IMR-90 (cell line): ENCODE results near the gene RDH11. TPM values are rescaled to one million over a fixed set of nuclear protein-coding genes. Genes with fewer than 3 reads are reported as not detected.

ENCODE experiments used
- ATAC-seq: fragments of 200-7000 bp; cut with Tn5 transposase; 2 replicates; pipeline ENCODE4 v1.9.1; 2020; ENCODE audit warnings: low read depth, mild to moderate bottlenecking, moderate library complexity
- BruUV-seq: library from RNA; stranded (reverse); fragments of 400-500 nt; replicated peaks from 2 replicates; lab custom pipeline; 2021; lab: Mats Ljungman, UMichigan
- CTCF ChIA-PET: fragments of 300-600 bp; formaldehyde crosslinking; extraction: SDS; loops from one replicate; lab custom pipeline; 2021; ENCODE audit warnings: antibody characterized with exemption; lab: Yijun Ruan, JAX
- POLR2A ChIA-PET: fragments of 300-600 bp; sonication (Branson Sonifier 250); formaldehyde crosslinking; loops from one replicate; lab custom pipeline; 2022; ENCODE audit warnings: antibody characterized with exemption; ENCODE audit not compliant: unreplicated experiment; lab: Charles Lee
- DNase-seq: peaks from one replicate; pipeline ENCODE4 v3.0.0; 2013
- H2AFZ ChIP-seq: replicated peaks from 2 replicates; pipeline ENCODE3; 2013; ENCODE audit warnings: low read length, mild to moderate bottlenecking; ENCODE audit not compliant: poor library complexity
- H2AK5ac ChIP-seq: 2 replicates; pipeline ENCODE4 v1.6.1; 2013; ENCODE audit warnings: low read depth, low read length, inconsistent platforms
- H2AK9ac ChIP-seq: replicated peaks from 2 replicates; pipeline ENCODE3; 2013; ENCODE audit warnings: mild to moderate bottlenecking, low read depth, low read length, moderate library complexity; ENCODE audit not compliant: poor library complexity
- H2BK120ac ChIP-seq: 2 replicates; pipeline ENCODE4 v1.6.1; 2013; ENCODE audit warnings: low read depth, low read length, inconsistent platforms
- H2BK15ac ChIP-seq: 3 replicates; pipeline ENCODE4 v1.6.1; 2013; ENCODE audit warnings: low read depth, low read length, inconsistent platforms
- H2BK20ac ChIP-seq: 2 replicates; pipeline ENCODE4 v1.6.1; 2013; ENCODE audit warnings: low read depth, mild to moderate bottlenecking, inconsistent platforms, low read length, moderate library complexity
- H2BK5ac ChIP-seq: 2 replicates; pipeline ENCODE4 v1.6.1; 2013; ENCODE audit warnings: mild to moderate bottlenecking, low read depth, low read length, inconsistent platforms; ENCODE audit not compliant: poor library complexity, severe bottlenecking
- H3K14ac ChIP-seq: replicated peaks from 2 replicates; pipeline ENCODE4 v1.6.1; 2013; ENCODE audit warnings: low read depth, low read length, inconsistent platforms
- H3K18ac ChIP-seq: 2 replicates; pipeline ENCODE4 v1.6.1; 2013; ENCODE audit warnings: low read depth, low read length, control low read depth
- H3K23ac ChIP-seq: 2 replicates; pipeline ENCODE4 v1.6.1; 2013; ENCODE audit warnings: low read depth, low read length, inconsistent platforms
- H3K27ac ChIP-seq: 2 replicates; pipeline ENCODE4 v1.5.1; 2013; ENCODE audit warnings: mild to moderate bottlenecking, control low read depth, low read length; ENCODE audit not compliant: insufficient read depth
- H3K27me3 ChIP-seq: 2 replicates; pipeline ENCODE4 v1.6.1; 2013; ENCODE audit warnings: low read length; ENCODE audit not compliant: control insufficient read depth, insufficient read depth
- H3K36me3 ChIP-seq: 2 replicates; pipeline ENCODE4 v1.6.1; 2013; ENCODE audit warnings: low read length, mixed read lengths; ENCODE audit not compliant: control insufficient read depth, insufficient read depth
- H3K4ac ChIP-seq: 2 replicates; pipeline ENCODE4 v1.6.1; 2013; ENCODE audit warnings: low read depth, low read length, inconsistent platforms
- H3K4me1 ChIP-seq: 2 replicates; pipeline ENCODE4 v1.6.1; 2013; ENCODE audit warnings: low read length, mixed read lengths; ENCODE audit not compliant: control insufficient read depth, insufficient read depth
- H3K4me2 ChIP-seq: 2 replicates; pipeline ENCODE4 v1.6.1; 2013; ENCODE audit warnings: low read depth, mild to moderate bottlenecking, control low read depth, low read length, moderate library complexity
- H3K4me3 ChIP-seq: 2 replicates; pipeline ENCODE4 v1.5.1; 2013; ENCODE audit warnings: low read depth, mild to moderate bottlenecking, control low read depth, low read length, moderate library complexity; ENCODE audit not compliant: insufficient read depth
- H3K56ac ChIP-seq: 2 replicates; pipeline ENCODE4 v1.6.1; 2013; ENCODE audit warnings: low read length, inconsistent platforms; ENCODE audit not compliant: insufficient read depth; ENCODE audit errors: extremely low read depth
- H3K79me1 ChIP-seq, 2 experiments: 2 replicates each; pipeline ENCODE4 v1.6.1; 2013; ENCODE audit warnings: low read length in 2 of 2, inconsistent platforms in 1 of 2, low read depth in 1 of 2
- H3K9ac ChIP-seq: 2 replicates; pipeline ENCODE4 v1.6.1; 2013; ENCODE audit warnings: low read depth, low read length, control low read depth
- H3K9me1 ChIP-seq: 2 replicates; pipeline ENCODE4 v1.6.1; 2013; ENCODE audit warnings: low read length, inconsistent platforms; ENCODE audit not compliant: insufficient read depth
- H3K9me3 ChIP-seq: 2 replicates; pipeline ENCODE4 v1.6.1; 2013; ENCODE audit warnings: low read length; ENCODE audit not compliant: control insufficient read depth, insufficient read depth
- H4K20me1 ChIP-seq: 2 replicates; pipeline ENCODE4 v1.6.1; 2013; ENCODE audit warnings: low read length, inconsistent platforms; ENCODE audit not compliant: insufficient read depth
- H4K5ac ChIP-seq: 2 replicates; pipeline ENCODE4 v1.6.1; 2013; ENCODE audit warnings: mild to moderate bottlenecking, low read depth, low read length, control low read depth
- H4K8ac ChIP-seq, 2 experiments: 2 replicates each; pipeline ENCODE4 v1.6.1; 2013; ENCODE audit warnings: low read depth in 2 of 2, low read length in 2 of 2, control low read depth in 1 of 2, inconsistent platforms in 1 of 2
- H4K91ac ChIP-seq: 2 replicates; pipeline ENCODE4 v1.6.1; 2013; ENCODE audit warnings: low read depth, low read length, inconsistent platforms; ENCODE audit not compliant: insufficient read depth
- MXI1 ChIP-seq: IDR thresholded peaks from 2 replicates; pipeline ENCODE4 v1.6.1; 2012; ENCODE audit warnings: low read depth, mild to moderate bottlenecking, low read length, moderate library complexity, borderline replicate concordance
- SMC3 ChIP-seq: fragments of 150-350 bp; IDR thresholded peaks from 2 replicates; pipeline ENCODE4 v1.6.1; 2016; ENCODE audit warnings: low read depth, mild to moderate bottlenecking, antibody characterized with exemption, low read length, moderate library complexity
- WGBS, 2 experiments: methylation state at CpG; one replicate each; pipeline versions ENCODE4 v1.1.5 to v1.1.7; 2013; ENCODE audit warnings: missing lambda C conversion rate in 2 of 2; ENCODE audit not compliant: insufficient read length in 1 of 2; ENCODE audit errors: extremely low coverage in 2 of 2; 5-methylcytosine and 5-hydroxymethylcytosine counted together
- dilution Hi-C: fragments of 300-500 bp; cut with HindIII; formaldehyde crosslinking; loops from one replicate; pipeline ENCODE4 v1.14.3; 2018; ENCODE audit warnings: low sequenced_read_pairs; ENCODE audit not compliant: unreplicated experiment
- in situ Hi-C: fragments of 300-500 bp; cut with MboI; formaldehyde crosslinking; loops from 3 replicates; pipeline ENCODE4 v1.14.3; 2019; ENCODE audit warnings: low sequenced_read_pairs, inconsistent platforms, mixed read lengths
- intact Hi-C: fragments of 100-400 bp; cut with micrococcal nuclease; formaldehyde crosslinking; loops from 2 replicates; pipeline ENCODE4 v1.10.0; 2022
- polyA plus RNA-seq, 3 experiments: library from polyadenylated mRNA; depleted of rRNA; stranded (reverse); fragments of >200 nt; gene quantifications; 2 replicates each; pipeline ENCODE4 v1.2.3, GENCODE V29; 2012; ENCODE audit warnings: low replicate concordance in 1 of 3
- total RNA-seq: library from RNA; depleted of rRNA; stranded (reverse); fragments of >200 nt; gene quantifications from 2 replicates; pipeline ENCODE4 v1.2.3, GENCODE V29; 2012
- TF ChIP-seq, protein P1 (sequence below): fragments of 150-350 bp; IDR thresholded peaks from 2 replicates; pipeline ENCODE4 v1.6.1; 2016; ENCODE audit warnings: low read depth, mild to moderate bottlenecking, low read length, moderate library complexity, borderline replicate concordance
- TF ChIP-seq, protein P2 (sequence below): conservative IDR thresholded peaks from 2 replicates; pipeline ENCODE4 v1.5.1; 2012; ENCODE audit warnings: mild to moderate bottlenecking, low read depth, low read length, improper control_type of control experiment

The RDH11 gene
- total and polyA plus RNA-seq, 2 of the 4 experiments (the other 2 are of a cell fraction) = 77.3 to 149 TPM

GRCh38 chr14:67674139-67674479 is 21.5 kb downstream of the RDH11 start:
- Histone ChIP-seq H3K4me3 (peak overlapping the region; percentile 78), H3K14ac (no peak overlapping the region; the same call in 1 of the 2 replicates), H3K4ac (no peak overlapping the region), H3K9me1 (peaks cover 12% of the 10 kb centered on the region), H2BK5ac (peak overlapping the region; percentile 50), H3K18ac (no peak overlapping the region), H2BK120ac (no peak overlapping the region), H3K79me1 (peaks cover 24 to 66% of the 10 kb centered on the region in 2 experiments), H4K91ac (peak overlapping the region; percentile 56; the same call in 1 of the 2 replicates), H3K4me2 (peak overlapping the region; percentile 92), H3K56ac (0 out of 2 replicates have a peak overlapping the region, but pooled peaks have one; percentile 7), H2BK15ac (no peak overlapping the region), H3K9me3 (no peaks in the 10 kb centered on the region), H3K23ac (no peak overlapping the region), H3K9ac (peak overlapping the region; percentile 87), H3K27ac (peak overlapping the region; percentile 97), H3K27me3 (no peaks in the 10 kb centered on the region), H4K20me1 (peaks cover 29% of the 10 kb centered on the region), H3K4me1 (peaks cover 3% of the 10 kb centered on the region; the same call in 1 of the 2 replicates), H2BK20ac (no peak overlapping the region), H2AK5ac (no peak overlapping the region), H4K8ac (peak overlapping the region; percentile 76 to 85; a peak in 2 of 4 replicates), H3K36me3 (peaks cover 7% of the 10 kb centered on the region), H2AK9ac (peak overlapping the region; percentile 70), H4K5ac (peak overlapping the region; percentile 13; the same call in 1 of the 2 replicates), H2AFZ (peak overlapping the region; percentile 100)
- no TSS peak for BruUV-seq
- CTCF ChIA-PET = interaction anchor here (1.1 kb wide), 2 partner anchors 10 to 31 kb away, joined by 4 to 7 read pairs; no protein-coding TSS in a partner anchor
- dilution Hi-C loops = no loop called here
- WGBS, 2 experiments = 0% methylated on average over 4 of the region's 25 CpGs; no CpG with 5 or more reads in 1 of the 2 experiments
- peak; percentile 82 for ATAC-seq
- in situ Hi-C loops = no loop called here
- TF ChIP-seq, protein P1, sequence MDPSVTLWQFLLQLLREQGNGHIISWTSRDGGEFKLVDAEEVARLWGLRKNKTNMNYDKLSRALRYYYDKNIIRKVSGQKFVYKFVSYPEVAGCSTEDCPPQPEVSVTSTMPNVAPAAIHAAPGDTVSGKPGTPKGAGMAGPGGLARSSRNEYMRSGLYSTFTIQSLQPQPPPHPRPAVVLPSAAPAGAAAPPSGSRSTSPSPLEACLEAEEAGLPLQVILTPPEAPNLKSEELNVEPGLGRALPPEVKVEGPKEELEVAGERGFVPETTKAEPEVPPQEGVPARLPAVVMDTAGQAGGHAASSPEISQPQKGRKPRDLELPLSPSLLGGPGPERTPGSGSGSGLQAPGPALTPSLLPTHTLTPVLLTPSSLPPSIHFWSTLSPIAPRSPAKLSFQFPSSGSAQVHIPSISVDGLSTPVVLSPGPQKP = no peak
- TF ChIP-seq SMC3 = no peak
- TF ChIP-seq, protein P2, sequence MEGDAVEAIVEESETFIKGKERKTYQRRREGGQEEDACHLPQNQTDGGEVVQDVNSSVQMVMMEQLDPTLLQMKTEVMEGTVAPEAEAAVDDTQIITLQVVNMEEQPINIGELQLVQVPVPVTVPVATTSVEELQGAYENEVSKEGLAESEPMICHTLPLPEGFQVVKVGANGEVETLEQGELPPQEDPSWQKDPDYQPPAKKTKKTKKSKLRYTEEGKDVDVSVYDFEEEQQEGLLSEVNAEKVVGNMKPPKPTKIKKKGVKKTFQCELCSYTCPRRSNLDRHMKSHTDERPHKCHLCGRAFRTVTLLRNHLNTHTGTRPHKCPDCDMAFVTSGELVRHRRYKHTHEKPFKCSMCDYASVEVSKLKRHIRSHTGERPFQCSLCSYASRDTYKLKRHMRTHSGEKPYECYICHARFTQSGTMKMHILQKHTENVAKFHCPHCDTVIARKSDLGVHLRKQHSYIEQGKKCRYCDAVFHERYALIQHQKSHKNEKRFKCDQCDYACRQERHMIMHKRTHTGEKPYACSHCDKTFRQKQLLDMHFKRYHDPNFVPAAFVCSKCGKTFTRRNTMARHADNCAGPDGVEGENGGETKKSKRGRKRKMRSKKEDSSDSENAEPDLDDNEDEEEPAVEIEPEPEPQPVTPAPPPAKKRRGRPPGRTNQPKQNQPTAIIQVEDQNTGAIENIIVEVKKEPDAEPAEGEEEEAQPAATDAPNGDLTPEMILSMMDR = 0 out of 2 replicates have a peak, but pooled peaks have one; percentile 10
- peak; percentile 42; the same call in 1 of the 2 replicates for TF ChIP-seq MXI1
- peak; percentile 45 for DNase-seq
- intact Hi-C loops = no loop called here
- POLR2A ChIA-PET = no interaction called here
